HG03095 (cell line): ENCODE data around the gene GALNT10.

Experiments used
- ATAC-seq: cut with Tn5 transposase; IDR thresholded peaks from one replicate; pipeline ENCODE4 v1.9.1; 2021; ENCODE audit warnings: moderate library complexity; ENCODE audit not compliant: unreplicated experiment

Gene GALNT10

GRCh38 chr5:154429341-154429740 is 238.8 kb downstream of the GALNT10 start:
- no peak for ATAC-seq

DNA sequence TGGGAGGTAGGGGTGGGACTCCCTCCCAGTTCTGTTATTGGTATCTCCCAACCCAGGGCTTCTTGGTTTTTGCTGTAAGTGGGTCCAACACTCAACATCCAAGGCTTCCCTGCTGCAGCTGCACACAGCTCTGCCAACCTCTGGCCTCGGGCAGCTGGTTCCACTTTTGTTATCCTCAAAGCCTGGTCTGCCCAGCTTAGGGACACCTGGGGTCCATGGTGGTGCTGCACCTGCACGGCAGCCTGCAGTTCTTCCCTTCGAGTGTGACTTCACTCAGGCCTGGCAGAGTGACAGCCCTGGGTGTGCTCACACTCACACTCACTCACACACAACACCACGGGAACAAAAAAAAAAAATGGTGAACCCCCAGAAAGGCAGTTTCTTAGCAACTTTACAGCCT is 239.9 kb downstream of the GALNT10 start:
- no peak for ATAC-seq

GRCh38 chr5:154430961-154431630 is 240.6 kb downstream of the GALNT10 start:
- ATAC-seq: no peak

GRCh38 chr5:154435226-154435625 is 244.7 kb downstream of the GALNT10 start:
- ATAC-seq: no peak

DNA sequence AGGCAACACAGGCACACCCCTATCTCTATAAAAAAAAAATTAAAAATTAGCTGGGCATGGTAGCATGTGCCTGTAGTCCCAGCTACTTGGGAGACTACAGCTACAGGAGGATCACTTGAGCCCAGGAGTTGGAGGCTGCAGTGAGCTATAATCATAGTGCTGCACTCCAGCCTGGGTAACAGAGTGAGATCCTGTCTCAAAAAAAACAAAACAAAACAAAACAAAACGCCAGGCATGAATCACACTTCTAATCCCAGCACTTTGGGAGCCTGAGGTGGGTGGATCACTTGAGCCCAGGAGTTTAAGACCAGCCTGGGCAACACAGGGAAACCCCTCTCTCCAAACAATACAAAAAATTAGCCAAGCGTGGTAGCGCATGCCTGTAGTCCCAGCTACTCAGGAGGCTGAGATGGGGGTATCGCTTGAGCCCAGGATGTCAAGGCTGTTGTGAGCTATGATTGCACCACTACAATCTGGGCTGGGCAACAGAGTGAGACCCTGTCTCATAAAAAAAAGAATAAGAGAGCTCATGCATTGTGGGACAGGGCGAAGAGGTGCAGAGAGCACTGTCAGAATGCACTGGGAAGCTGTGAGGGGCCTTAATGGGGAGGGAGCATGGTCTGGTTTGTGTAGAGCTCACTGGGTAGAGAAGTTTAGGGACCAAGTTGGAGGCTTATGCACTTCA is 246.9 kb downstream of the GALNT10 start:
- no peak for ATAC-seq

- no peak for ATAC-seq
These were observed 250.0 kb downstream of the GALNT10 start for GRCh38 chr5:154440540-154440939.

- ATAC-seq: no peak
These were observed 252.3 kb downstream of the GALNT10 start for GRCh38 chr5:154442801-154443200.

DNA sequence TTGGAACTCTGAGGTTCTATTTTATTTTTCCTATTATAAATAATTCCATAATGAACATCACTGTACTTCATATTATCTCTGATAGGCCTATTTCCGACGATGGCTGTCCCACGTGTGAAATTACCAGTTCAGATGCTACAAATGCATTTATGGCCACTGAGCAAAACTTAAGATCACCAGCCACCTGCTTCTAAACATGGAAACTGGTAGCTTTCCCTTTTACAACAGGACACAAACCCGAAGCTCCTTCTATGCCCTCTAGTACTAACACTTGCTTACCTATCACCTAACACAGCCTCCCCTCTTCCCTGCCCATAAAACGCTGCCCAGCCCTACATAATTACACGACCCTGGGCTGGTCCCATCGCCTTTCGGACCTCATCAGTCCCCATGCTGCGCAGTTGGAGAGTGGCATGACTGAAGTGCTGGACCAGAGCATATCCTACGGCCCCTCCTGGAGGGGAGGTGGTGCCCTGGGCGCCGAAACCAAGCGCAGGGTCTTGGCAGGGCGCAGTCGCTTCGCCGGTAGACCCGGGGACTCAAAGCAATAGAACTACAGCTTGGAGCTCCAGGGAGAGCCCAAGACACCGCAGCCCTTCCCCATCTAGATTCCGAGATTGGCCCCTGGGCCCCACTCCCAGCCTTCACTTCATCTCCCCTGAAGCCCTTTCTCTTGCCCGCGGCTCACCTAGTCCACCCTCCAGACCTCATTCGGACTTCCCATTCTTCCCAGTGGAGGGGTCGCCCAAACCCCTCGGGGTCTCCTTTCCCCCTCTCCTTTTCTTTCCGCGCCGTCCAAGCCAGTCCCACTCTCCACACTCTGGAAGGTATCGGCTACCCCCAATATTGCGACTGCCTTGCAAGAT is 254.3 kb downstream of the GALNT10 start:
- no peak for ATAC-seq

DNA sequence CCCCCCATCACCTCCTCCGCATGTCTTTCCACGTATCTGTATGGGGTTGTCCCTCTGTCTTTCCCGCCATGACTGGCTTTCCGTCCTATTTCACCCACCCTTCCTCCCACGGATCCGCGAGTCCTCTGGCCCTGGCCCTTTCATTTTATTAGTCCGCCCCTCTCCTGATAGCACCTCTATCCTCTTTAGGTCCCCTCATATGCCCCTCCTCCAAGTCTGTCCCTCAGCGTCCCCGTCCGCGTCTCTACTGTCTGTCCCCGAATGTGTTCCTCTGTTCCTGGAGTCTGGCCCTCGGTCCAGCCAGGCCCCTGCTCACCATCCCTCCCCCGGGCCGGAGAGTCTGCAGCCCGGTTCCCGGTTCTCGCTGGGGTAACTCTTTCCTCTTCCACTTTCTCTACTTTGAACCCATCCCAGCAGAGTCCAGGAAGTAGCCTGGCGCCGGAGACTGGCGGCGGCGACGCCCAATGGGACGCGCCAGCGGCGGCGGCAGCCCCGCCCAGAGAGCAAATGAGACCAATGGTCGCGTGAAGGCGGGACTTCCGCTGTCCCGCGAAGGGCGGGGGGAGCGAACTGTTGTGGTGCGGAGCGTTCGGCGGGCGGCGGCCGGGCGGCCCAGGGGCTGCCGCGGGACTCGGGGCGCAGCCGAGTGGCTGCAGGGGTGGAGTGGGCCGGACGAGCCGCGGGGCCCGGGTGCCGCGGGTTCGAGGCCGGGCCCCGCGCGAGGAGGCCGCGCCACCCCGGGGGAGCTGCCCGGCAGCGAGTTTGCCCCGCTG is 255.1 kb downstream of the GALNT10 start, which contains the start of gene SAP30L:
Gene SAP30L, plus strand, starts transcription at position 576 of the 773 bp plus-strand sequence. CDS start 608 bp downstream, outside the sequence.
- ATAC-seq: peak; percentile 93

GRCh38 chr5:154446195-154447088 is 255.9 kb downstream of the GALNT10 start:
- ATAC-seq: peak; percentile 22

GRCh38 chr5:154447089-154447725 is 256.7 kb downstream of the GALNT10 start:
- no peak for ATAC-seq

GRCh38 chr5:154449786-154450185 is 259.3 kb downstream of the GALNT10 start:
- no peak for ATAC-seq

DNA sequence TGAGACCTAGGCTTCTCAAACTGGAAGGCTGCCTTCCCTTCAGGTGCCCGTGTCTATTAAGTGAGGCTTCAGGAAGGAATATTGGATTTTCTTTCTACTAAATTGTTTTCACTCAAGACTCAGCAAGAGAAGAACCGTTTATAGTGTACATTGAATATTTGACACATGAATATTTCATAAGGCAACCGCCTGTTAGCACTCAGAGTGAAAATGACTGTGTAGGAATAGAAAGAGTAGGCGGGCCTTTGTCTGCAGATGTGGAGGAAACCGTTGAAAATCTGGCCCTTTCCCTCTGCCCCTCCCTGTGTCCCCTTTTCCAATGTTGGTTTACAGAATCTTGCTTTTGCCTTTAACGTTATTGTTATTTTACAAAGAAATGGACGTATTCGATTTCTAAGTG is 261.4 kb downstream of the GALNT10 start:
- ATAC-seq: no peak

GRCh38 chr5:154455585-154455984 is 265.1 kb downstream of the GALNT10 start:
- no peak for ATAC-seq

DNA sequence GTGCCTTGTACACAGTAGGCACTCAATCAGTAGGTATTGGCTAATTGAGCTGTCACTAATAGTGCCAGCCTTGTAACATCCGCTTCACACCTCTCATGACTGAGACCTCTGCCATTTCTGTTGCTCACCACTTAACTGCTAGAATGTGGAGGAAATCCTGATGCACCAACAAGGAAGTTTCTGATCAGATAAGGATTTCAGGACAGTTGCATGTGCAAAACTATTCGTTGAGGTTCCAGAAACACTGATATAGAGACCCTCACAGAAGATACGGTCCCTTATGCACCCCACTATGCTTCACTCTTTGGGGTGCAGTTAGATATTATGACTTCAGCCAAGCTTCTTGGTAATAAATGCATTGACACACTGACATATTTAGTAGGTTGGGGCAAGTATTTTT is 266.0 kb downstream of the GALNT10 start:
- ATAC-seq: no peak

GRCh38 chr5:154459015-154459414 is 268.5 kb downstream of the GALNT10 start:
- no peak for ATAC-seq

DNA sequence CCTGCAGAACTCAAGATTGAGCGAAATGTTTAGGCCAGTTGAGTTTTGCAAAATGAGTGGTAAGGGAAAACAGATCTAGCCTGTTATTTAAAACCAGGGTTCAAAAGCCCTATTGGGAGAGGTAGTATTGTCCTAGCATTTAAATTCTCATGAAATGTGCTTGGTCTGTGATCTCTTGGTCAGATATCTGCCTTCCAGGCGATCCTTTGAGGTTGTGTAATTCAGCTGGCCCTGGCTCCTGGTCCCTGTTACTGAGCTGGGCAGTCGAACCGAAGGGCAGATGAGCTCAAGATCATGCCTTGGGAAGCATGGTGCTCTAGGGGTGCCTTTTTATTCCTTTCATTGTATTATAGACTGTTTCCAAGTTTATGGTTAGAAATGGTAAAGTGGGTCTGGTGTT is 269.6 kb downstream of the GALNT10 start:
- ATAC-seq: no peak

- no peak for ATAC-seq
These were observed 271.0 kb downstream of the GALNT10 start for GRCh38 chr5:154461531-154461930.

DNA sequence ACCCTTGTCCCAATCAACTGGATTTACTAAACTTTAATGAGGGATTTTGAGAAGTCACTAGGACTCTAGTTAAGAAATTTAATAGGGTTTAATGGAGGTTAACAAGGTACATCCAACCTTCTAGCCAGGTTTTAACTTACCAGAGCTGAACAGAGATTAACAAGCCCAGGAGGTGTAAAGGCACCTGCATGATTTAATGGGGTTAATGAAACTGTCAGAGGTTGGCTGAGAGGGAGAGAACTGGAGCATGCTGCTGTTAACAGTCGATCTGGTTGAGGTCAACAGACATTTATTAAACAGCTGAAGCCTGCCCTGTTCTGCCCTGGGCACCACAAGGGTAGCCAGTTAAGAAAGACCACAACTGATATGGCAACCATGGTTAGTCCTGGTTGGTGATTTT is 273.9 kb downstream of the GALNT10 start:
- no peak for ATAC-seq
